H1 (cell line): ENCODE measurements around the gene MICOS13. TPM values are rescaled to one million over a fixed set of nuclear protein-coding genes. Genes with fewer than 3 reads are reported as not detected.

Source experiments
- ASH2L ChIP-seq: fragments of 200-600, 300-600 bp; sonication (generic); IDR thresholded peaks from one replicate; pipeline ENCODE4 v1.7.1; 2017; ENCODE audit warnings: low read length
- ATF3 ChIP-seq: IDR thresholded peaks from 2 replicates; pipeline ENCODE4 v1.6.1; 2011; ENCODE audit warnings: low read depth, mild to moderate bottlenecking, low read length; ENCODE audit not compliant: insufficient read depth
- CTCF ChIP-seq, 3 experiments: IDR thresholded peaks; 1 replicate in 2 of 3; 2 replicates in 1 of 3; pipeline versions ENCODE4 v1.5.1 to v1.6.1; 2011; ENCODE audit warnings: low read length in 3 of 3, mild to moderate bottlenecking in 3 of 3, inconsistent platforms in 2 of 3, low read depth in 1 of 3, moderate library complexity in 1 of 3; ENCODE audit not compliant: insufficient read depth in 1 of 3; ENCODE audit errors: control extremely low read depth in 1 of 3
- EGR1 ChIP-seq: IDR thresholded peaks from 2 replicates; pipeline ENCODE4 v1.6.1; 2011; ENCODE audit warnings: low read depth, low read length, borderline replicate concordance
- EP300 ChIP-seq, 2 experiments: IDR thresholded peaks; 1 replicate in 1 of 2; 2 replicates in 1 of 2; pipeline ENCODE4 v1.6.1; 2011 to 2012; ENCODE audit warnings: low read depth in 2 of 2, low read length in 2 of 2, mild to moderate bottlenecking in 2 of 2, borderline replicate concordance in 1 of 2, inconsistent platforms in 1 of 2, moderate library complexity in 1 of 2
- EZH2 ChIP-seq: fragments of 200-600 bp; sonication (generic); IDR thresholded peaks from 2 replicates; pipeline ENCODE4 v1.7.1; 2012; ENCODE audit warnings: low read depth, mild to moderate bottlenecking, moderate library complexity, low read length, inconsistent platforms; ENCODE audit not compliant: severe bottlenecking
- KDM4A ChIP-seq: IDR thresholded peaks from one replicate; pipeline ENCODE4 v1.7.1; 2012; ENCODE audit warnings: low read depth, mild to moderate bottlenecking, moderate library complexity, low read length, inconsistent platforms; ENCODE audit not compliant: severe bottlenecking
- KDM5A ChIP-seq: fragments of 200-600 bp; IDR thresholded peaks from 2 replicates; pipeline ENCODE4 v1.7.1; 2012; ENCODE audit warnings: mild to moderate bottlenecking, low read length, inconsistent platforms, mixed read lengths
- MAFK ChIP-seq: IDR thresholded peaks from 2 replicates; pipeline ENCODE4 v1.6.1; 2012; ENCODE audit warnings: low read depth, mild to moderate bottlenecking, improper control_type of control experiment, low read length
- MAX ChIP-seq: IDR thresholded peaks from 2 replicates; pipeline ENCODE4 v1.6.1; 2012; ENCODE audit warnings: inconsistent platforms
- NRF1 ChIP-seq: IDR thresholded peaks from 2 replicates; pipeline ENCODE4 v1.6.1; 2011; ENCODE audit warnings: mild to moderate bottlenecking, low read depth, low read length, improper control_type of control experiment
- POLR2AphosphoS5 ChIP-seq: IDR thresholded peaks from 2 replicates; pipeline ENCODE4 v1.6.1; 2011; ENCODE audit warnings: low read depth, low read length
- RNF2 ChIP-seq: fragments of 200-900, 300-1000 bp; sonication (generic); IDR thresholded peaks from 2 replicates; pipeline ENCODE4 v1.7.1; 2016; ENCODE audit warnings: borderline replicate concordance, low read depth, mild to moderate bottlenecking, antibody characterized with exemption, low read length; ENCODE audit not compliant: poor library complexity, severe bottlenecking; ENCODE audit errors: missing control alignments
- SAP30 ChIP-seq: fragments of 300-600 bp; sonication (generic); IDR thresholded peaks from 2 replicates; pipeline ENCODE4 v1.7.1; 2012; ENCODE audit warnings: low read length, moderate library complexity, mild to moderate bottlenecking, inconsistent platforms; ENCODE audit not compliant: insufficient read depth, insufficient replicate concordance
- SIN3A ChIP-seq, 2 experiments: IDR thresholded peaks in 1 of 2; conservative IDR thresholded peaks in 1 of 2; 2 replicates each; pipeline ENCODE4 v1.6.1; 2011 to 2012; ENCODE audit warnings: low read length in 2 of 2, improper control_type of control experiment in 1 of 2, low read depth in 1 of 2, mild to moderate bottlenecking in 1 of 2
- SP1 ChIP-seq: IDR thresholded peaks from 2 replicates; pipeline ENCODE4 v1.6.1; 2011; ENCODE audit warnings: low read depth, low read length
- TAF7 ChIP-seq: optimal IDR thresholded peaks from 2 replicates; pipeline ENCODE3; 2011; ENCODE audit warnings: low read depth, mild to moderate bottlenecking, inconsistent platforms, low read length, moderate library complexity, borderline replicate concordance
- TEAD4 ChIP-seq: IDR thresholded peaks from 2 replicates; pipeline ENCODE4 v1.6.1; 2012; ENCODE audit warnings: low read depth, low read length, inconsistent platforms, mixed read lengths
- YY1 ChIP-seq: IDR thresholded peaks from 2 replicates; pipeline ENCODE4 v1.6.1; 2011; ENCODE audit warnings: low read depth, mild to moderate bottlenecking, low read length
- polyA plus RNA-seq, 7 experiments: library from polyadenylated mRNA; depleted of rRNA in 3 of 7; stranded (reverse) in 5 of 7; unstranded in 2 of 7; fragments of >200 nt in 5 of 7; fragments of 200-250 nt in 2 of 7; gene quantifications; 1 replicate in 5 of 7; 2 replicates in 1 of 7; 4 replicates in 1 of 7; pipeline versions ENCODE4 v1.2.1 to v1.2.3, GENCODE V29; 2011 to 2013; ENCODE audit warnings: missing spikeins in 2 of 7, mixed read lengths in 2 of 7
- total RNA-seq: library from RNA; stranded (reverse); fragmentation: NEBNext Ultra II Directional; extraction: Animal tissue kit (Norgen Biotek cat#: 25700); gene quantifications from 2 replicates; pipeline ENCODE4 v1.2.1, GENCODE V29; 2021

The MICOS13 gene
- total and polyA plus RNA-seq, 2 of the 8 experiments (the other 6 are each of a cell fraction or from before 2014, with no cell fraction given), result 17.3 to 36.1 TPM

- TF ChIP-seq SAP30 (peak; percentile 83), MAFK (no peak; the same call in 1 of the 2 replicates), SIN3A (conservative IDR thresholded peaks at IDR 0.05 in 1 of 2, IDR thresholded peaks at IDR 0.05 in 1 of 2; ENCODE audit: low read depth in 1 of 2, low read length in 2 of 2) (peak in 1 of 2 experiments; percentile 81; a peak in 2 of 4 replicates), ATF3 (peak; percentile 94), SP1 (no peak), KDM4A (peak; percentile 75), TAF7 (peak; percentile 86), EGR1 (peak; percentile 17; the same call in 1 of the 2 replicates), EP300 (IDR thresholded peaks at IDR 0.05; ENCODE audit: borderline replicate concordance in 1 of 2, low read depth in 2 of 2, low read length in 2 of 2) (peak in 1 of 2 experiments; percentile 59; a peak in 1 of 3 replicates), TEAD4 (no peak), POLR2AphosphoS5 (peak; percentile 82), CTCF (IDR thresholded peaks at IDR 0.05; ENCODE audit: control extremely low read depth in 1 of 3, insufficient read depth in 1 of 3, low read depth in 1 of 3, low read length in 3 of 3) (peak; percentile 78 to 94 (median 91)), RNF2 (no peak), KDM5A (peak; percentile 98), YY1 (peak; percentile 97), MAX (peak; percentile 99), EZH2 (no peak), NRF1 (peak; percentile 99), ASH2L (peak; percentile 7)
Observed at GRCh38 chr19:5719961-5720790, 39.9 kb upstream of the MICOS13 start, which contains the start of the genes CATSPERD and LONP1 (continued).
